HEK293T (cell line): Measurements from ENCODE around the gene NECAB2.

ENCODE experiments used
- CTCF ChIA-PET: fragments of 350-600 bp; formaldehyde crosslinking; extraction: SDS; loops from one replicate; lab custom pipeline; 2021; ENCODE audit warnings: antibody characterized with exemption, inconsistent platforms; lab: Yijun Ruan, JAX
- POLR2A ChIA-PET: fragments of 350-600 bp; formaldehyde crosslinking; extraction: SDS; loops from one replicate; lab custom pipeline; 2020; ENCODE audit warnings: antibody characterized with exemption, inconsistent platforms; lab: Yijun Ruan, JAX
- DNase-seq: peaks from one replicate; pipeline ENCODE4 v3.0.0; 2012; ENCODE audit warnings: mixed read lengths; ENCODE audit errors: extremely low spot score
- ARNT ChIP-seq: fragments of 450-650 bp; IDR thresholded peaks from 2 replicates; pipeline ENCODE4 v1.6.1; 2017; ENCODE audit warnings: mild to moderate bottlenecking
- BHLHE40 ChIP-seq: fragments of 450-650 bp; IDR thresholded peaks from 2 replicates; pipeline ENCODE4 v1.6.1; 2016; ENCODE audit warnings: mild to moderate bottlenecking, moderate library complexity, borderline replicate concordance
- CTBP1 ChIP-seq: fragments of 450-650 bp; IDR thresholded peaks from 2 replicates; pipeline ENCODE4 v1.6.1; 2016; ENCODE audit warnings: borderline replicate concordance
- ELF4 ChIP-seq: fragments of 450-650 bp; IDR thresholded peaks from 2 replicates; pipeline ENCODE4 v1.6.1; 2017; ENCODE audit warnings: antibody characterized with exemption
- FOXA1 ChIP-seq: fragments of 450-650 bp; IDR thresholded peaks from 2 replicates; pipeline ENCODE4 v1.6.1; 2016; ENCODE audit warnings: mild to moderate bottlenecking
- FOXK2 ChIP-seq: fragments of 450-650 bp; IDR thresholded peaks from 2 replicates; pipeline ENCODE4 v1.6.1; 2016; ENCODE audit warnings: mild to moderate bottlenecking
- FOXM1 ChIP-seq: fragments of 450-650 bp; IDR thresholded peaks from 2 replicates; pipeline ENCODE4 v1.6.1; 2017; ENCODE audit warnings: mild to moderate bottlenecking, borderline replicate concordance
- HDGF ChIP-seq: fragments of 450-650 bp; IDR thresholded peaks from 2 replicates; pipeline ENCODE4 v1.6.1; 2017; ENCODE audit warnings: antibody characterized with exemption, borderline replicate concordance
- L3MBTL2 ChIP-seq: fragments of 450-650 bp; conservative IDR thresholded peaks from 2 replicates; pipeline ENCODE4 v1.6.1; 2016; ENCODE audit warnings: mild to moderate bottlenecking
- LEF1 ChIP-seq: fragments of 450-650 bp; IDR thresholded peaks from 2 replicates; pipeline ENCODE4 v1.6.1; 2017; ENCODE audit warnings: mild to moderate bottlenecking, borderline replicate concordance
- NFRKB ChIP-seq: fragments of 450-650 bp; IDR thresholded peaks from 2 replicates; pipeline ENCODE4 v1.6.1; 2016; ENCODE audit warnings: mild to moderate bottlenecking, moderate library complexity
- PKNOX1 ChIP-seq: fragments of 450-650 bp; IDR thresholded peaks from 2 replicates; pipeline ENCODE4 v1.6.1; 2016
- SP1 ChIP-seq: fragments of 450-650 bp; IDR thresholded peaks from 2 replicates; pipeline ENCODE4 v1.6.1; 2017
- SUZ12 ChIP-seq: fragments of 450-650 bp; IDR thresholded peaks from 2 replicates; pipeline ENCODE4 v1.6.1; 2016; ENCODE audit warnings: mild to moderate bottlenecking
- TARDBP ChIP-seq: fragments of 450-650 bp; IDR thresholded peaks from 2 replicates; pipeline ENCODE4 v1.6.1; 2016
- ZNF384 ChIP-seq: fragments of 450-650 bp; IDR thresholded peaks from 2 replicates; pipeline ENCODE4 v1.6.1; 2016

The NECAB2 gene

GRCh38 chr16:83931556-83931955 is 36.5 kb upstream of the NECAB2 start:
- CTCF ChIA-PET = no interaction called here
- TF ChIP-seq SP1 = no peak
- TF ChIP-seq CTBP1 = no peak
- no peak for TF ChIP-seq L3MBTL2
- no peak for TF ChIP-seq HDGF
- TF ChIP-seq ELF4 = no peak
- TF ChIP-seq ZNF384 = no peak
- TF ChIP-seq FOXK2 = no peak
- TF ChIP-seq ARNT = no peak
- no peak for TF ChIP-seq BHLHE40
- no peak for TF ChIP-seq FOXA1
- no peak for TF ChIP-seq LEF1
- POLR2A ChIA-PET = no interaction called here
- DNase-seq = no peak

DNA sequence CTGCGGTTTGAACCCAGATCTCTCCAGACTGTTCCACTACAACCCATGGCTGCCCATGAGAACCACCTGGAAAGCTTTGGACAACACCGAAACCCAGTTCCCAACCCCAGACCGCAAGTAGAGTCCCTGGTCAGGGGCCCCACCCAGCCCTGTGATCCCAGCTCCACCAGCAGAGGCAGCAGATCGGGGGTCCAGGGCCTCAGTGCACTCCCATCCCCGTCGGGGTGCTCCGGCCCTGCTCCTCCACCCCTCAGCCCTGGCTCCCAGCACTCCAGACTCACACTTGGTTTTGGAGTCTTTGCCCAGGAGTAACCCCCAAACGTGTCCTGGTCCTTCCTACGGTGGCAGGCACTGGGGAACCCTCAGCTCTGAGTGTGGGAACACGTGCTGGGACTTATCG is 35.7 kb upstream of the NECAB2 start:
- ChIA-PET POLR2A (no interaction called here), CTCF (no interaction called here)
- no peak for DNase-seq
- TF ChIP-seq SP1 (no peak), TARDBP (no peak), ZNF384 (no peak), L3MBTL2 (no peak), PKNOX1 (no peak), HDGF (no peak)

DNA sequence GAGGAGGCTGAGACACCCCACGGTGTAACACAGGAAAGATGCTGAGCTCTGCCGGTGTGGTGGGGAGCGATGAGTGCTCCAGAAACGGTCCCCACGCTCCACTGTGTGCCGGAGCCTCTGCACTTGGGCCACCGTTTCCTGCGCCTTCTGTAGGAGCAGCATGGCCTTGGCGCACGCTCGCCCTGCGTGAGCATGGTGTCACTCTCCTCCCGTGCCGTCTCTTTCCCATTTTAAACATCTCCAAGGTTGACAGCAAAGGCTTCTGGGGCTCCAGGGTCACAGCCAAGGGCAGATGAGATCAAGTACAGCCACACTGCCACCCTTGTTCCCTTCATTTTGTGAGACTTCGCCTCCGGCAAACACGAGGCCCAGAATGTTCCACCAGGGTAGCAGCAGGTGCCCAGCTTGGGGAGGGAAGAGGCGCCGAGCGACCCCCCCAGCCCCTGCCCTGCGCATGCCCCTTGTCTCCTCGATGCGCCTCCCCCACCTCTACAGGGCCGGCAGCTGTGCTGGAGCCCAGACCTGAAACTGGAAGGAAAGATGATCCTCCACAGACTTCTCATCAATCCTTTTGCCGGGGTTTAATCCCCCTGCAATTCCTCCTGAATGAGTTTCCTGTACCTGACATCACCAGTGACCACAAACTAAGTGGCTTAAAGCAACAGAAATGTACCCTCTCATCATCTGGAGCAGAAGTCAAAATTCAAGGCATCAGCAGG is 34.9 kb upstream of the NECAB2 start:
- TF ChIP-seq FOXK2 (no peak), PKNOX1 (no peak), FOXA1 (no peak), ZNF384 (no peak), LEF1 (no peak), BHLHE40 (no peak), NFRKB (no peak), ELF4 (no peak), CTBP1 (no peak), ARNT (no peak), FOXM1 (no peak), SUZ12 (no peak)
- no peak for DNase-seq
- ChIA-PET POLR2A (no interaction called here), CTCF (no interaction called here)

DNA sequence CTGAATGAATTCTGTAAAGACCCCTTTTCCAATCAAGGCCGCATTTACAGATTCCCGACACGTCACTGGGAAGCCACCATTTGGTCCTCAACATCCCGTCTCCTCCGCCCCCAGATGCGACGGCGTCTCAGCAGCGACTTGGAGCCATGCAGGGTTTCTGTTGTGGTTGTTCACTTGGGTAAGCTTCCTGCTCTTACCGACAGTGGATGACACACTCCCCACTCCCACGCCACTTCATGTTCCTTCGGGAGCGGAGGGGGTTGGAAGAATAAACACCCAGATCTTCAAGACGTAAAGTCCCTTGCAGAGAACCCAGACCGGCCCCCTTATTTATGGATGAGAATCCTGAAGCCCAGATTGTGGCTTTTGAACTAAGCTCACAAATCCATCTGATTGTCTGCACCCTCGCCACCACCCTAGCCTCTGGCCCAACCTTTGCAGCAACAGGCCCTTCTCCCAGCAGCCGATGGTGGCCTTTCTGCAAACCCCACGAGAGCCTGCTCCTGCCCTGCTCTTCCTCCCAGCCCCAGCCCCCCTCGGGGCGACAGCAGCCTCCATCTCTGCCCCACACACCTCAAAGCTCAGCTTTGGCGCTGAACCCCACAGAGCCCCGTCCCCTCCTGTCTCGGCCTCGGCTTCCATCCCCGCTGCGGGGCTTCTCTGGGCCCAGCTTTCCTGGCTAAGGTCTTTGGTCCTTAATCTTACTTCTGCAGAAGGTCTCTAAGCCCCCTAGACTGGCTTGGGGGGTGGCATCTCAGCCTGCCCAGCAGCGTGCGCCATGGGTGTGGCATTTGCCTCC is 34.0 kb upstream of the NECAB2 start:
- CTCF ChIA-PET = interaction anchor here (0.6 kb wide), 1 partner anchor 132 kb away, joined by 3 read pairs; no protein-coding TSS in a partner anchor
- TF ChIP-seq TARDBP = no peak
- no peak for TF ChIP-seq FOXM1
- TF ChIP-seq ZNF384 = no peak
- TF ChIP-seq LEF1 = no peak
- TF ChIP-seq SUZ12 = no peak
- no peak for TF ChIP-seq BHLHE40
- no peak for TF ChIP-seq CTBP1
- TF ChIP-seq NFRKB = no peak
- TF ChIP-seq FOXA1 = no peak
- no peak for TF ChIP-seq FOXK2
- TF ChIP-seq PKNOX1 = no peak
- no peak for TF ChIP-seq L3MBTL2
- no peak for TF ChIP-seq HDGF
- no peak for TF ChIP-seq ELF4
- TF ChIP-seq ARNT = no peak
- no peak for TF ChIP-seq SP1
- DNase-seq = no peak
- POLR2A ChIA-PET = no interaction called here

GRCh38 chr16:83934684-83934977 is 33.4 kb upstream of the NECAB2 start:
- POLR2A ChIA-PET = no interaction called here

More at GRCh38 chr16:83934684-83934977, 33.4 kb upstream of the NECAB2 start:
- DNase-seq = no peak
- CTCF ChIA-PET = no interaction called here
- TF ChIP-seq HDGF = no peak
- TF ChIP-seq BHLHE40 = no peak
- TF ChIP-seq TARDBP = no peak
- TF ChIP-seq NFRKB = no peak
- TF ChIP-seq ELF4 = no peak
- no peak for TF ChIP-seq SP1
- TF ChIP-seq LEF1 = no peak
- no peak for TF ChIP-seq L3MBTL2
